SH-SY5Y (cell line): ENCODE results near the gene RHBDF2.

ENCODE experiments used
- GATA2 ChIP-seq: IDR thresholded peaks from 2 replicates; pipeline ENCODE4 v1.6.1; 2011; ENCODE audit warnings: mild to moderate bottlenecking, low read depth, low read length
- GATA3 ChIP-seq: IDR thresholded peaks from 2 replicates; pipeline ENCODE4 v1.6.1; 2011; ENCODE audit warnings: low read depth, mild to moderate bottlenecking, low read length, moderate library complexity

GRCh38 chr17:76422860-76423259 lies 78.4 kb downstream of the RHBDF2 start:
- no peak for TF ChIP-seq GATA2
- TF ChIP-seq GATA3: no peak
